ENCODE data around the gene ZNF558.
"Not testable (repeated sequence)": the region's sequence is repeated elsewhere in the genome, so short reads cannot be mapped to it uniquely, and the experiment has no call there.

ZNF558 gene

DNA sequence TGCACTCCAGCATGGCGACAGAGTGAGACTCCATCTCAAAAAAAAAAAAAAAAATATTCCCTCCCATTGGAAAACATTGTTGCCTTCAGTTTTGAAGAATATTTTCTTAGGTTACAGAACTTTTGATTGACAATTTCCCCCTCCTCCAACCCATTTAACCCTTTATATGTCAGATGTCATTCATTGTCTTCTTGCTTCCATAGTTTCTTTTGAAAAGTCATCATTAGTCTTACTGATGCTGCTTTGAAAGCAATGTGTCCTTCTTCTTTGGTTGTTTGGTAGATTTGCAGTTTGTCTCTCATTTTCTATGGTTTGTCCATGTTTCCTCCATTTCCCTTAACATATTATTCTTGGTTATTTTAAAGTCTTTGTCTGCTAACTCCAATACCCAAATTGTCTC, 25.4 kb downstream of the ZNF558 start:
- no peak for DNase-seq

DNA sequence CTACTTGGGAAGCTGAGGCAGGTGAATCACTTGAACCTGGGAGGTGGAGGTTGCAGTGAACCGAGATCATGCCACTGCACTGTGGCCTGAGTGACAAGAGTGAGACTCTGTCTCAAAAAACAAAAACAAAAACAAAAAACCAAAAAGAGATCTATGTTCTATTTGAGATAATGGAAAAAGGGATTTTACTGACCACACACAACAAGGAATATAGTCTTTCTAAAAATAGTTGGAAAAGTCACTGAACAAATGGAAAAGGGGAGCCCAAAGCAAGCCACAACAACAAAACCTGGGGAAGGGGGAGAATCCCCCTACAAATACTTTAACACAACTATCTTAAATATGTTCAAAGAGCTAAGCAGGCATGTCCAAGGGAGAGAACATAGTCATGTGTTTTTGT, 37.3 kb downstream of the ZNF558 start:
- DNase-seq = no peak

DNA sequence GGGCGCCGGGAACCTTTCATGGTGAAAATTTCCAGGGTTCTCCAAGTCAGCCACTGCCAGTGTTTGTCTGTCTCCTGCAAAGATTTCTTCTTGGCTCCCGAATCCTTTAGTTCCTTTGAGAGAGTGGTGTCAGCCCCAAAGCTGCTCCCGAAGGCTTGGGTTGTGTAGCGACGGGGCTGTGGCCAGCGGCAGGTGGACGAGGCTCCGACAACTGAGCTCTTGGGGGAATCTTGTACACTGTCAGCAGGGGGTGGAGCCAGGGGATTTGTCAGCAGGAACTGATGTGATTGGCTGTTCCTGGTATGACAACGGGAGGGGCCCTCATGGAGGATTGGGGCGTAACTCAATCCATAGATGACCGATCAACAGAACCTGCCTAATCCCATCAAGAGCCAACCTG, 58.5 kb downstream of the ZNF558 start:
- DNase-seq = not testable (repeated sequence)

DNA sequence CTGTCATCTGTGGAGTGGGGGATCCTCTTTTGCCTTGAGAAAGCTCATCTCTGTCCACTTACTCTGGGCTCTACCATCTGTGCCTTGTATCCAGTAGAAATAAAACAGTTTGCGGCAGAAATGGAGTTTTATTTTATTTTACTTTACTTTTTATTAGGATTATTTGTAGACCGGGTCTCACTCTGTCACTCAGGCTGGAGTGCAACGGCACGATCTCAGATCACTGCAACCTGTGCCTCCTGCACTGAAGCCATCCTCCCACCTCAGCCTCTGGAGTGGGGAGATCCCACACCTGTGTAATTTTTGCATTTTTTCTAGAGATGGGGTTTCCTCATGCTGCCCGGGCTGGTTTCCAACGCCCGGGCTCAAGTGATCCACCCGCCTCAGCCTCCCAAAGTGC, 62.8 kb downstream of the ZNF558 start:
- DNase-seq = not testable (repeated sequence)

DNA sequence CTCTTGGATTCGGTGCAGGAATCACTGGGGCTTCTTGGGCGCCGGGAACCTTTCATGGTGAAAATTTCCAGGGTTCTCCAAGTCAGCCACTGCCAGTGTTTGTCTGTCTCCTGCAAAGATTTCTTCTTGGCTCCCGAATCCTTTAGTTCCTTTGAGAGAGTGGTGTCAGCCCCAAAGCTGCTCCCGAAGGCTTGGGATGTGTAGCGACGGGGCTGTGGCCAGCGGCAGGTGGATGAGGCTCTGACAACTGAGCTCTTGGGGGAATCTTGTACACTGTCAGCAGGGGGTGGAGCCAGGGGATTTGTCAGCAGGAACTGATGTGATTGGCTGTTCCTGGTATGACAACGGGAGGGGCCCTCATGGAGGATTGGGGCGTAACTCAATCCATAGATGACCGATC, 64.8 kb downstream of the ZNF558 start:
- DNase-seq = not testable (repeated sequence)

Measured in amygdala (tissue), 56 donors.